Caco-2 (cell line): ENCODE results near the gene CAMK1D. TPM values are rescaled to one million over a fixed set of nuclear protein-coding genes. Genes with fewer than 3 reads are reported as not detected.

Experiments
- BruUV-seq: library from RNA; stranded (reverse); fragments of 400-500 nt; replicated peaks from 2 replicates; lab custom pipeline; 2021; lab: Mats Ljungman, UMichigan
- CTCF ChIA-PET: fragments of 300-600 bp; sonication (Branson Sonifier 250); formaldehyde crosslinking; loops from one replicate; lab custom pipeline; 2022; ENCODE audit warnings: antibody characterized with exemption; lab: Charles Lee
- POLR2A ChIA-PET: fragments of 300-600 bp; sonication (Branson Sonifier 250); formaldehyde crosslinking; loops from one replicate; lab custom pipeline; 2022; ENCODE audit warnings: antibody characterized with exemption; lab: Charles Lee
- DNase-seq, 2 experiments: peaks; one replicate each; pipeline versions ENCODE4 v3.0.0 to v3.0.0-alpha.2; 2020 to 2022
- H3K27me3 ChIP-seq: replicated peaks from 2 replicates; pipeline ENCODE4 v1.6.0; 2011; ENCODE audit warnings: low read length; ENCODE audit not compliant: control insufficient read depth, insufficient read depth
- H3K36me3 ChIP-seq: 2 replicates; pipeline ENCODE4 v1.5.1; 2011; ENCODE audit warnings: low read length; ENCODE audit not compliant: control insufficient read depth, insufficient read depth
- H3K4me1 ChIP-seq: fragments of 250-450 bp; sonication (Bioruptor Pico); 2 replicates; pipeline ENCODE4 v1.5.1; 2020; ENCODE audit warnings: mild to moderate bottlenecking
- H3K4me3 ChIP-seq: 2 replicates; pipeline ENCODE4 v1.5.1; 2011; ENCODE audit warnings: low read depth, mild to moderate bottlenecking, control low read depth, low read length
- H3K9me3 ChIP-seq: fragments of 250-450 bp; sonication (Bioruptor Pico); 2 replicates; pipeline ENCODE4 v1.5.1; 2020; ENCODE audit warnings: mild to moderate bottlenecking, moderate library complexity
- H3K27ac Mint-ChIP-seq: one replicate; pipeline ENCODE4 v1.8.0; 2022; ENCODE audit warnings: mixed read lengths; ENCODE audit not compliant: unreplicated experiment
- H3K27me3 Mint-ChIP-seq: one replicate; pipeline ENCODE4 v1.8.0; 2022; ENCODE audit warnings: mixed read lengths; ENCODE audit not compliant: insufficient read depth, unreplicated experiment
- H3K36me3 Mint-ChIP-seq: one replicate; pipeline ENCODE4 v1.8.0; 2022; ENCODE audit warnings: mild to moderate bottlenecking, mixed read lengths; ENCODE audit not compliant: insufficient read depth, unreplicated experiment
- H3K4me1 Mint-ChIP-seq: one replicate; pipeline ENCODE4 v1.8.0; 2022; ENCODE audit warnings: low read depth, mixed read lengths; ENCODE audit not compliant: unreplicated experiment
- H3K4me3 Mint-ChIP-seq: one replicate; pipeline ENCODE4 v1.8.0; 2022; ENCODE audit warnings: mild to moderate bottlenecking, moderate library complexity, mixed read lengths; ENCODE audit not compliant: unreplicated experiment
- H3K9me3 Mint-ChIP-seq: one replicate; pipeline ENCODE4 v1.8.0; 2022; ENCODE audit warnings: mixed read lengths; ENCODE audit not compliant: unreplicated experiment
- intact Hi-C: fragments of 100-400 bp; cut with micrococcal nuclease; formaldehyde crosslinking; loops from one replicate; pipeline ENCODE4 v1.10.0; 2022; ENCODE audit not compliant: unreplicated experiment
- total RNA-seq: library from RNA; stranded (reverse); gene quantifications from 2 replicates; pipeline ENCODE4 v1.2.3, GENCODE V29; 2022
- TF ChIP-seq, protein P1 (sequence below), 2 experiments: fragments of 200-600 bp in 1 of 2; IDR thresholded peaks; 1 replicate in 1 of 2; 2 replicates in 1 of 2; pipeline versions ENCODE4 v1.5.1 to v1.8.0; 2011 to 2022; ENCODE audit warnings: antibody characterized with exemption in 1 of 2, control low read depth in 1 of 2, inconsistent platforms in 1 of 2, low read depth in 1 of 2, low read length in 1 of 2, mild to moderate bottlenecking in 1 of 2, moderate library complexity in 1 of 2; ENCODE audit not compliant: insufficient read depth in 1 of 2, severe bottlenecking in 1 of 2, unreplicated experiment in 1 of 2

CAMK1D gene
- total RNA-seq, 1 experiment from 2014 or later = 10.9 TPM

DNA sequence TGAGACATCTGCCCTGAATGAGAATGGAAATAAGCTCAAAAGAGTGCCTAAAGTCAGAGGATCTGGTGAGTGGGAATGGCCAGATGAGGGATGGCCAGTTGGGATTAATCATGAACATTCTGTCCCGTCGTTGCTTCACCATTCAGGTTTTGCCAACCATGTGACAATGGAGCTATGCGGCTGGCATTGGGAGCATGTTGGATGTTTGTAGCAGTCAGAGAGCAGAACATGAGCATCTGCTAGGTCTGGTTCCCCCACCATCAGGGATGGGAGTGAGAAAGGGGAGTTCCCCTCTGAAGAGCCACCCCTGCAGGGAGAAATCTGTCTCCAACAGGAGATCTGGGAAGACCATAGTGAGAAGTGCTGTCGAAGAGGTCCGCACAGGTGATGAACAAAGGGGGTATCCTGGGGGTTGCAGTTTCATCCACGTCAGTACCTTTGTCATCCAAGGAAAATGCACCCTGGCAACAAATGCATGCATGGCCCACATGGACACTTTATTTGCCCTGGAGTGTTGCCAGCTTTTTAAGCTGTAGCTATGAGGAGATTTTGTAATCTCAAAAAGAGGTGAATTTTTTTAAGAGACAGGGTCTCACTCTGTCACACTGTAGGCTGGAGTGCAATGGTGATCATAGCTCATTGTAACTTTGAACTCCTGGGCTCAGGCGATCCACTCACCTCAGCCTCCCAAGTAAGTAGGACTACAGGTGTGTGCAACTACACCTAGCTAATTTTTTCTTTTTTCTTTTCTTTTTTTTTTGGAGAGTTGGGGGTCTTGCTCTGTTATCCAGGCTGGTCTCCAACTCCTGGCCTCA lies 190.2 kb downstream of the CAMK1D start:
- no peaks in the 10 kb centered on the region for H3K9me3 ChIP-seq
- Mint-ChIP-seq H3K27me3 (no peaks in the 10 kb centered on the region), H3K27ac (no peak overlapping the region), H3K9me3 (no peaks in the 10 kb centered on the region), H3K36me3 (no peaks in the 10 kb centered on the region), H3K4me3 (no peak overlapping the region), H3K4me1 (peaks cover 7% of the 10 kb centered on the region)
- intact Hi-C loops = no loop called here
- TF ChIP-seq, protein P1, sequence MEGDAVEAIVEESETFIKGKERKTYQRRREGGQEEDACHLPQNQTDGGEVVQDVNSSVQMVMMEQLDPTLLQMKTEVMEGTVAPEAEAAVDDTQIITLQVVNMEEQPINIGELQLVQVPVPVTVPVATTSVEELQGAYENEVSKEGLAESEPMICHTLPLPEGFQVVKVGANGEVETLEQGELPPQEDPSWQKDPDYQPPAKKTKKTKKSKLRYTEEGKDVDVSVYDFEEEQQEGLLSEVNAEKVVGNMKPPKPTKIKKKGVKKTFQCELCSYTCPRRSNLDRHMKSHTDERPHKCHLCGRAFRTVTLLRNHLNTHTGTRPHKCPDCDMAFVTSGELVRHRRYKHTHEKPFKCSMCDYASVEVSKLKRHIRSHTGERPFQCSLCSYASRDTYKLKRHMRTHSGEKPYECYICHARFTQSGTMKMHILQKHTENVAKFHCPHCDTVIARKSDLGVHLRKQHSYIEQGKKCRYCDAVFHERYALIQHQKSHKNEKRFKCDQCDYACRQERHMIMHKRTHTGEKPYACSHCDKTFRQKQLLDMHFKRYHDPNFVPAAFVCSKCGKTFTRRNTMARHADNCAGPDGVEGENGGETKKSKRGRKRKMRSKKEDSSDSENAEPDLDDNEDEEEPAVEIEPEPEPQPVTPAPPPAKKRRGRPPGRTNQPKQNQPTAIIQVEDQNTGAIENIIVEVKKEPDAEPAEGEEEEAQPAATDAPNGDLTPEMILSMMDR (IDR thresholded peaks at IDR 0.05; ENCODE audit: insufficient read depth in 1 of 2, low read depth in 1 of 2, low read length in 1 of 2, severe bottlenecking in 1 of 2, unreplicated experiment in 1 of 2) = no peak
- no TSS peak for BruUV-seq
- no peaks in the 10 kb centered on the region for H3K36me3 ChIP-seq
- no peaks in the 10 kb centered on the region for H3K4me1 ChIP-seq
- DNase-seq = peak in 1 of 2 experiments; percentile 25
- H3K27me3 ChIP-seq = no peaks in the 10 kb centered on the region
- H3K4me3 ChIP-seq = no peak overlapping the region
- ChIA-PET CTCF (interaction anchor here (0.6 kb wide), 1 partner anchor 83 kb away, joined by 3 read pairs; no protein-coding TSS in a partner anchor), POLR2A (interaction anchor here (0.6 kb wide), 1 partner anchor 253 kb away, joined by 3 read pairs; no protein-coding TSS in a partner anchor)

DNA sequence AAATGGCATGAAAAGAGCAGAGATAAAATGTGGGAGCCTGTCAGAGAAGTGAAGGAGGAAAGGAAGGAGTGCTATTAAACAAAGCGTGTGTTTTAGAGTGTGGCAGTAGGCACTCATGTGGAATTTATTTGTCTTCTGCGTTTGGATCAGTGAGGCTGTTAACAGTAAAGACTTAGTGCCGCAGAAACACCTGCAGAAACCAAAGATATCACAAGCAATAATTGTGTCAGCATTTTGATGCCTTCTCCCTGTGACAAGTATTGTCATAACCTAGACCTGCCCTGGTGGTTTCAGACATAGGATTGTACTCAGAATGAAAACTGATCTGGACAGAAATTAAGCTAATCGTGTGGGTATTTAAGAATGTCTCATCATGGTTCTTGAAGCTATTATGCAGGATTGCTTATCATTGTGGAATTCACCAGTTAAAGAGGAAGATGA lies 191.0 kb downstream of the CAMK1D start:
- Mint-ChIP-seq H3K27me3 (no peaks in the 10 kb centered on the region), H3K9me3 (peaks cover 7% of the 10 kb centered on the region), H3K27ac (no peak overlapping the region), H3K36me3 (no peaks in the 10 kb centered on the region), H3K4me1 (no peaks in the 10 kb centered on the region), H3K4me3 (no peak overlapping the region)
- no peak overlapping the region for H3K4me3 ChIP-seq
- no peaks in the 10 kb centered on the region for H3K9me3 ChIP-seq
- POLR2A ChIA-PET = no interaction called here
- intact Hi-C loops = no loop called here
- no peaks in the 10 kb centered on the region for H3K27me3 ChIP-seq
- no peaks in the 10 kb centered on the region for H3K4me1 ChIP-seq
- BruUV-seq = no TSS peak
- TF ChIP-seq, protein P1 (IDR thresholded peaks at IDR 0.05; ENCODE audit: insufficient read depth in 1 of 2, low read depth in 1 of 2, low read length in 1 of 2, severe bottlenecking in 1 of 2, unreplicated experiment in 1 of 2) = no peak
- no peaks in the 10 kb centered on the region for H3K36me3 ChIP-seq
- CTCF ChIA-PET = no interaction called here
- peak in 1 of 2 experiments; percentile 1 for DNase-seq

DNA sequence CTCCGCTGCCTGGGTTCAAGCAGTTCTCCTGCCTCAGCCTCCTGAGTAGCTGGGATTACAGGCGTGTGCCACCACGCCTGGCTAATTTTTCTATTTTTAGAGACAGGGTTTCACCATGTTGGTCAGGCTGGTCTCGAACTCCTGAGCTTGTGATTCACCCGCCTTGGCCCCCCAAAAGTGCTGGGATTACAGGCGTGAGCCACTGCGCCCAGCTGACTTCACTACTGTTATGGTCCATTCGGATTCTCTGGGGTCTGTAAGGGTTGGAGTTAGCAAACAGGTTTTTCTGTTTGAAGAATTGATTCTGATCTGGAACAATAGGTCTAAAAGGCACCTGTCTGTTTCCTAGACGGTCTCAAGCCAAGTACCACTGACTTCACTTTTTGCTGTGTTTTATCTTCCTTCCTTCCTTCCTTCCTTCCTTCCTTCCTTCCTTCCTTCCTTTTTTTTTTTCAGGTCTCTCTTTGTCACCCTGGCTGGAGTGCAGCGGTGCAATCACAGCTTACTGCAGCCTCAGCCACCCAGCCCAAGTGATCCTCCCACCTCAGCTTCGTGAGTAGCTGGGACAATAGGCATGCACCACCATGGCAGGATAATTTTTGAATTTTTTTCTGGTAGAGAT lies 192.2 kb downstream of the CAMK1D start:
- POLR2A ChIA-PET = no interaction called here
- no peak overlapping the region for H3K4me3 Mint-ChIP-seq
- H3K27ac Mint-ChIP-seq = no peak overlapping the region
- Histone ChIP-seq H3K36me3 (no peaks in the 10 kb centered on the region), H3K4me1 (no peaks in the 10 kb centered on the region), H3K27me3 (no peaks in the 10 kb centered on the region), H3K9me3 (no peaks in the 10 kb centered on the region), H3K4me3 (no peak overlapping the region)
- peaks cover 7% of the 10 kb centered on the region for H3K36me3 Mint-ChIP-seq
- TF ChIP-seq, protein P1 (IDR thresholded peaks at IDR 0.05; ENCODE audit: insufficient read depth in 1 of 2, low read depth in 1 of 2, low read length in 1 of 2, severe bottlenecking in 1 of 2, unreplicated experiment in 1 of 2) = no peak
- peak in 1 of 2 experiments; percentile 16 for DNase-seq
- H3K9me3 Mint-ChIP-seq = peaks cover 19% of the 10 kb centered on the region
- intact Hi-C loops = no loop called here
- H3K27me3 Mint-ChIP-seq = no peaks in the 10 kb centered on the region
- no peaks in the 10 kb centered on the region for H3K4me1 Mint-ChIP-seq
- BruUV-seq = no TSS peak
- CTCF ChIA-PET = interaction anchor here (0.6 kb wide), 1 partner anchor 653 kb away, joined by 3 read pairs; no protein-coding TSS in a partner anchor
